AG09309 (cell line): ENCODE measurements around the gene SNX1.

ENCODE experiments used
- DNase-seq: peaks from one replicate; pipeline ENCODE4 v3.0.0-alpha.2; 2010; ENCODE audit warnings: low read depth
- H3K4me3 ChIP-seq: 2 replicates; pipeline ENCODE4 v1.5.1; 2011; ENCODE audit warnings: mild to moderate bottlenecking, low read depth, low read length, moderate library complexity; ENCODE audit not compliant: control insufficient read depth
- TF ChIP-seq, protein P1 (sequence below): IDR thresholded peaks from 2 replicates; pipeline ENCODE4 v1.5.1; 2011; ENCODE audit warnings: mild to moderate bottlenecking, low read depth, low read length, inconsistent platforms; ENCODE audit not compliant: insufficient read depth, control insufficient read depth; ENCODE audit errors: missing control alignments

SNX1 gene

DNA sequence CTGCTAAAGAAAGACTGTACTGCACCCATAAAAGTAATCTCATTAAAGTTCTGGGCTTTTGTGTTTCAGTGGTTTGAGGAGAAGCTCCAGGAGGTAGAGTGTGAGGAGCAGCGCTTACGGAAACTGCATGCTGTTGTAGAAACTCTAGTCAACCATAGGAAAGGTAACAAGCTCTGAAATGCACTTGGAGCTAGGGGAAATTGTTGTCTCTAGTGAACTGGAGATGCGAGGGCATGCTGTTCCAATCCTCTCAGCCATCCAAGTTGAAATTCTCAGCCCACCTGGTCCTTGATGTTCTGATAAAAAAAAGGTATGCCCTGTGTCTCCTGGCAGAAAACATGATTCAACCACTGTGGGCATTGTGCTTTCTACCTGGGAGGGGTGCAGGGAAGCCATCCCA lies 34.4 kb downstream of the SNX1 start:
- no peak for DNase-seq
- no peak overlapping the region for H3K4me3 ChIP-seq
- TF ChIP-seq, protein P1, sequence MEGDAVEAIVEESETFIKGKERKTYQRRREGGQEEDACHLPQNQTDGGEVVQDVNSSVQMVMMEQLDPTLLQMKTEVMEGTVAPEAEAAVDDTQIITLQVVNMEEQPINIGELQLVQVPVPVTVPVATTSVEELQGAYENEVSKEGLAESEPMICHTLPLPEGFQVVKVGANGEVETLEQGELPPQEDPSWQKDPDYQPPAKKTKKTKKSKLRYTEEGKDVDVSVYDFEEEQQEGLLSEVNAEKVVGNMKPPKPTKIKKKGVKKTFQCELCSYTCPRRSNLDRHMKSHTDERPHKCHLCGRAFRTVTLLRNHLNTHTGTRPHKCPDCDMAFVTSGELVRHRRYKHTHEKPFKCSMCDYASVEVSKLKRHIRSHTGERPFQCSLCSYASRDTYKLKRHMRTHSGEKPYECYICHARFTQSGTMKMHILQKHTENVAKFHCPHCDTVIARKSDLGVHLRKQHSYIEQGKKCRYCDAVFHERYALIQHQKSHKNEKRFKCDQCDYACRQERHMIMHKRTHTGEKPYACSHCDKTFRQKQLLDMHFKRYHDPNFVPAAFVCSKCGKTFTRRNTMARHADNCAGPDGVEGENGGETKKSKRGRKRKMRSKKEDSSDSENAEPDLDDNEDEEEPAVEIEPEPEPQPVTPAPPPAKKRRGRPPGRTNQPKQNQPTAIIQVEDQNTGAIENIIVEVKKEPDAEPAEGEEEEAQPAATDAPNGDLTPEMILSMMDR = no peak

DNA sequence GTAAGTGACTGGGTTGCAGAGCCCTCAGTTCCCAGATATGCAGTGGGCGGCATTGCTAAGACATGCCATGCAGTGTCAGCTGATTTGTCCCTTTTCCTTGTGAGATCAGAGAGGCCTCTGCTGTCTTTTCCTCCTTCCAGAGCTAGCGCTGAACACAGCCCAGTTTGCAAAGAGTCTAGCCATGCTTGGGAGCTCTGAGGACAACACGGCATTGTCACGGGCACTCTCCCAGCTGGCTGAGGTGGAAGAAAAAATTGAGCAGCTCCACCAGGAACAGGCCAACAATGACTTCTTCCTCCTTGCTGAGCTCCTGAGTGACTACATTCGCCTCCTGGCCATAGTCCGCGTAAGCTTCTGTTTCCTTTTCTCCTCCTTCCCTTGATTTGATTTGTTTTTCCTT lies 35.8 kb downstream of the SNX1 start:
- no peak overlapping the region for H3K4me3 ChIP-seq
- DNase-seq = no peak
- TF ChIP-seq, protein P1 = no peak

DNA sequence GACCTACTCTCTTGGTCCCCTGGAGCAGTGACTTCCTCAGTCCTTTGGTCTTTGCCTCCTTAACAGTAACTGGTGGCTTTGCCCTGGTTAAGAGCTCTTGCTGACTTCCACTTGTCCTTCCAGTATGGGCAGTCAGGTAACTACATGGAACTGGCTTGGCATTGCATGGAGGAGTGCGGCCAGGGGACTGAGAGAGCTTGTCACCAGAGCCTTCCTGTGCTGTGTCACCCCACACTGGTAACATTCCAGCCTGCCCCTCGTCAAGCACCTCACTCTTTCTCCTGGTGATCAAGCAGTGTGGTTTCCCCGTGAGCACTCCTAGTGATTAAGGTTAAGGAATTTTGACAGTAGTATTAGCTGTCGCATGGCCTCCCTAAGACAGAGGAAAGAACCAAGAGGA lies 36.4 kb downstream of the SNX1 start:
- TF ChIP-seq, protein P1 = no peak
- DNase-seq = no peak
- no peak overlapping the region for H3K4me3 ChIP-seq

DNA sequence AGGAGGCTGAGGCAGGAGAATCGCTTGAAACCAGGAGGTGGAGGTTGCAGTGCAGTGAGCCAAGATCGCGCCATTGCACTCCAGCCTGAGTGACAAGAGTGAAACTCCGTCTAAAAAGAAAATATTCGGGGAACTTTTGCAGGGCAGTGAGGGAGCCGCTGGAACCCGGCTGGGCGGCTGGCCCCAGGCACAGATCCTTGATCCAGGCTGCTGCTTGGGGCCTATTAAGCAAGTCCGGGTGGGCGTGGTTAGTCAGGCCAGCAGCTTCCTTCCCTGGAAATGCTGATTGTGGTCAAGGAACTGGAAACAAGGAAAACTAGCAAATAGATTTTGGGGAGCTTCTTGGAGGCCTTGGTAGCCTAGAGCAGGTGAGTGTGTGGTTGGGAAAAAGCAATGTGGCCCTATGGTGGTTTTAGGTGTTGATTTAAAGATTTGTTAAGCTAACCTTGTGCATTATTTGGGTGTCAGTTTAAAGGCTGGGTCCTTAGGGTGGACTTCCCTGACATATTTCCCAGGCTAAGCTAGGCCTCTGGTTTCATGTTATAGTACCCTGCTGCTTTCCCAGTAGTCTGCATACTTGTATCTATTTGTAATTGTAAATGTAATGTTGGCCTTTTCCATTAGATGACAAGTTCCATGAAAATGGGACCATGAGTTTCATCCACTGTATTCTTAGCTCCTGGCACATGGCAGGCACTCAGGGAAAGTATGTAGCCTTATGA lies 38.0 kb downstream of the SNX1 start:
- H3K4me3 ChIP-seq = no peak overlapping the region
- DNase-seq = no peak
- TF ChIP-seq, protein P1 = no peak

DNA sequence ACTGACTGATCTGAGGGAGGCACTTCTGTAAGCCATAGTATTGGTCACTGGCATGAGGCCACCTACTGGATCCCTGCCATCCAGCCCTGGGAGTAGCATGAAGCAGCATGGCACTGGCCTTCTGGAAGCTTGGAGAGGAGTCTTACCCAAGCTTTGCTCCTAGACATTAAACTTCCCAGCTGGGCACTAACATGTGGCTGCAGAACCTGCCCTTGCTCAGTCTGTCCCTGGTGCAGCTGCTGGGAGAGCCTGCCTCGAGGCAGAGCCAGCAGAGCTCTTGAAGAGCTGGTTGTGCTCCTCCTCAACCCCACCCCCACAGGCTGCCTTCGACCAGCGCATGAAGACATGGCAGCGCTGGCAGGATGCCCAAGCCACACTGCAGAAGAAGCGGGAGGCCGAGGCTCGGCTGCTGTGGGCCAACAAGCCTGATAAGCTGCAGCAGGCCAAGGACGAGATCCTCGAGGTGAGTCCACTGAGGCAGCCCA lies 38.6 kb downstream of the SNX1 start:
- TF ChIP-seq, protein P1 = no peak
- H3K4me3 ChIP-seq = no peak overlapping the region
- no peak for DNase-seq

DNA sequence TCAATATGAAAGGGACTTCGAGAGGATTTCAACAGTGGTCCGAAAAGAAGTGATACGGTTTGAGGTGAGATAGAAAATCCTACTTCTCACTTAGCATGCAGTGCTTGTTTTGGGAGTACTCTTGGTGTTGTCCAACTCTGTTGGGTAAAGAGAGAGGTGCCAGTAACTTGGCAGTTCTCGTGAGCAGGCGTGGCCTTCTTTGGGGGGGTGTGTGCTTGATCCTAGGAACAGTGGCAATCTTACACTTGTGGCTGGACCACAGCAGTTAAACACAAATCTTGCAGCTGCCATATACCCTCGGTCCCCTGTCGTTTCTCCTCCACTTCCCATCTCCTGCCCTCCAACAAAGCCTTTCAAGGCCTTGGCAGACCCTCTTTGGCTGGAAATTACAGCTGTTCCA lies 40.6 kb downstream of the SNX1 start:
- no peak for DNase-seq
- H3K4me3 ChIP-seq = no peak overlapping the region
- TF ChIP-seq, protein P1 = no peak
